Activated gamma-delta T cell treated with Interleukin-2 at 50 U/mL for 16 hours (primary cell): ENCODE measurements around the gene TMEM176A.

Experiments used
- DNase-seq: peaks from one replicate; pipeline ENCODE4 v3.0.0-alpha.2; 2020

Gene TMEM176A

DNA sequence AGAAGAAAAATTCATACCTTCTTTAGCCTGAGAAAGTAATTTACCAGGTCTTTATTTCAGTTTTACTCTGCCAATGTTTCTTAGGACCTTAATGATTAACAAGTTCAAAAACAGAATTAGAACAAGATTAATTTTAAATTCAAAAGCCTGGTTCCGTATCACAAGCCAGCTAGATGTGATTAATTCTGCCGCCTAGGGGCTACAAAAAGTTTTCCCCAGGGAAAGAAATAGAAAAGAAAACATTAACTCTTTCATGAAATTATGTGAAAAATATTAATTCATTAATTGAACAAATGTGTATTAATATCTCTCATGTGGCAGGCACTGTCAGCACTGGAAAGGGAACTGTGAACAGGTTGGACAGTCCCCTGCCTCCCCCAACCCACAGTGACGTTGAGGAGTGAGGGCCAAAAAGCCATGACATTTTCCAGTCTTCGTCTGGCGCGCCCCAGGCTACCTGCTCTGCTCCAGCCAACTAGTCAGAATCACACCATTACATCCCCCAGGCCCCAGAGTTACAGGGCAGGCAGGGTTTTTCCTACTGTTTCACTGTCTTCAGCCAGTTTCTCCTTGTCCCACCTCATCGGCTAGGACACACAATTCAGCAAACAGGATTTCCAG, 20.1 kb downstream of the TMEM176A start:
- no peak for DNase-seq

DNA sequence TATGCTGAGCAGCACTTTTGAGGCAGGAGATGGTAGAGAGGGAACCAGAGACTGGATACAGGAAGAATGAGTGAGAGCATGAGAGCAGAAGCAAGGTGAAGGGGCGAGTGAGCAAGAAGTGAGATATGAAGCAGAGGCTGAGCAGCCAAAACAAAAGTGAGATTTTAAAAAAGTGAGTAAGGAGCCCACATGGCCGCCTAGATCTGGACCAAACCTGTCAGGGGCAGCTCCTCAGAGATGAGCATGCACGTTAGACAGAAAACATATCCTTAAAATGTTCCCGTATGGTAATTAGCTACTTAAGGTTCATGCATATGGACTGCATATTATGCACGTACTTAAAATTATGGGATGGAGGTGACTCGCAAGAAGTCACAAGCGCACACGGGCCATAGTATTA, 22.5 kb downstream of the TMEM176A start:
- DNase-seq: no peak

DNA sequence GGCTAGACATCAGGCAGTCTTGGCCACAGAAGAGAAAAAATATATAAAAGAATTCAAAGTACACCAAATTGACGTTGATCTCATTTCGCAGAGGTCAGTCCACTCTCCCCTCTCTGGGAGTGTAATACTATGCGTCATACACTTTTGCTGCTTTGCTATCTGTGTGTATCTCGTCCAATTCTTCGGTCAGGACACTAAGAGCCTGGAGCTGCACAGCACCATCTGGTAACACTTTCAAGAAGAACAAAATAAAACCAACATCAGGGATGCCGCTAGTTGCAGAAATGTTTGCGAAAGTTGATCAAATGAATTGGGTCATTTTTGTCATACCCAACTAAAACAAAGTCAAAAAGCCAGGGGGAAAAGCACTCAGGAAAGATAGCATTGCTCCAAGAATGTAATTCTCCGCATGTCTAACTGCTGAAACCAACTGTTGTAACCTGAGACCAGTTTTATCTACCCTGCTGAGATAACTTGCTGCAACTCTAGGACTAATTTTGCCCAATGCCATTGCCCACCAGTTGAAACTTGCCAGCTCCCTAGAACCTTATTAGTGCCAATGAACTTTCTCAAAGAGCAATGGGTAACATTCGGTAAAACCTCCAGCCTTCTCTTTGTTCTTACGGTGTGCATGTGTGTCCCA, 23.0 kb downstream of the TMEM176A start:
- no peak for DNase-seq

DNA sequence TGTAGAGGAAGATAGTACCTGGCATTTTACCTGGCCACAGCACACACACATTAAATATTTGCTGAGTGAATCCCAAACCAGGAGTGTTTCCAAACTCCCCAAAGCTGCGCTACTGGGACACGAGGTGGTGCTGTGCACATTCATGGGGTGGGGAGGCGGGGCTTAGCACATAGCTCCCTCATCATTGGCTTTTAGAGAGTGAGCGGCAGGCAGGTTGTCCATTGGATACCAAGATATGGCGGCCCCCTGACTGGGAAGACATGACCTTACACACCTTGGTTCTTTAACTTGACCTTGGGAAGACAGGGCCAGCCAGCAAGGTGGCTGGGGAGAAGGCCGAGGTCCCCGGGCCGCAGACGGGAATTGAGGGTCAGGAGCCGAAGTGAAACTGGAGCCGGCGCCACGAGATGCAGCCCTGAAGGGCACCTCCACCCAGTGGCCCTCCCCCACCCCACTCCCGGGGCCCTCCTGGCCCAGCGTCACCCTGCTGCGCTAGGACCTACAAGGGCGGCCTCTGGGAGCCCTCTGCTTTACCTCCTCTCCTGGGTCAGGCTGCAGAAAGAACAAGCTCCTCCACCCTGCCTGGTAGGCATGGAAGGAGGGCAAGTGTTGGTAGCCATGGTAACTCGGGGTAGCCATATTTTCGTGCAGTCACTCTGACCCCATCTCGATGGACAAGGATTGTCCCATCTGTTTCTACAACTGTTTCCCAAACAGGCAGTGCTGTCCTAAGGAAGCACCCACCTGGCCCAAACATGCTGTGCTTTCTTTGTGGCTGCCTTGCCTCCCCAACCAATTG, 24.0 kb downstream of the TMEM176A start:
- DNase-seq: no peak

DNA sequence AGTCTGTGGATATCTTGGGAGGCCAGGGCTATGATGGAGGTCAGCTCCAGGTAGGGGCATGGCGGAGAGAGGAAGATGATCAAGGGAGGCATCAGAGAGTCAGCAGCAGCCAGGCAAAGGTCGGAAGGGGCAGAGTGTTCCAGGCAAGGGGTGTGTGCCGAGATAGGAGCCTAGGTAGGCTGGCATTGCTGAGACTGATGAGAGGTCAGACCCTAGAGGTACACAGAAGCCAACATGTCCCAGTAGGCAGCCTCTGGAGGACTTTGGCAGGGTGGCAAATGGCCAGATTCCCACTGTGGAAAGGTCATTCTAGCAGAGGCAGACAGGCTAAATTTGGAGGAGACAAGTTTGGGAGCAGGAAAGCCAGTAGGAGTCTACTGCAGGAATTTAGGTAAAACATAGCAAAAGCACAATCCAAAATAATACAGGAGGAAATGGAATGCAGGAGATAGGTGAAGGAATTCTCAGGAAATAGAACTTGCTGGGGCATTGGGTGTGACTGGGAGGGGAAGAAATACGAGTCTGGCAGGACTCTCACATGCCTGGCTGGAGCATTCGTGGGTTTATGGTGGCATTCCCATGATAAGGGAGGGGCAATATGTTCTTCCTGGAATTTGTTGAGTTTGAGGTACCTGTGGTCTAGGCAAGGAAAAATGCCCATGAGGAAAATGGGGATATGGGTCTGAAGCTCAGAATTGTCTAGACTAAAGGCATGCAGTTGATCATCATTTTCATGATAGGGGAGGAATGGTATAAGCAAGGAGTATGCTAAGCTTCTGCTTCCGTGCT, 25.7 kb downstream of the TMEM176A start:
- no peak for DNase-seq

DNA sequence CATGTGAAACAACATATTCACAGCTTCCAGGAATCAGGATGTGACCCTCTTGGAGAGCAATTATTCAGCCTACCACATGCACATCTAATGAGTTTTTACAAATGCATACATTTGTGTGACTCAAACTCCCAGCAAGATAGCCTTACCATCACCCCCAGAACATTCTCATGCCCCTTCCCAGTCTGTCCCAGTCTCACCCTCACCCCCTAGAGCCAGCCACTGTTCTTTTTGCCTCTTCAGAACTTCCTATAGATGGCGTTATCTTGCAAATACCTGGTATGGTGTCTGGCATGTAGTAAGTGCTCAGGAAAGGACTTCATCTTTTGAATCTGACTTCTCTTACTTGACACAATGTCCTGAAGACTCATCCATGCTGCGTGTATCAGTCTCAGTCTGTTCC, 27.8 kb downstream of the TMEM176A start:
- no peak for DNase-seq

DNA sequence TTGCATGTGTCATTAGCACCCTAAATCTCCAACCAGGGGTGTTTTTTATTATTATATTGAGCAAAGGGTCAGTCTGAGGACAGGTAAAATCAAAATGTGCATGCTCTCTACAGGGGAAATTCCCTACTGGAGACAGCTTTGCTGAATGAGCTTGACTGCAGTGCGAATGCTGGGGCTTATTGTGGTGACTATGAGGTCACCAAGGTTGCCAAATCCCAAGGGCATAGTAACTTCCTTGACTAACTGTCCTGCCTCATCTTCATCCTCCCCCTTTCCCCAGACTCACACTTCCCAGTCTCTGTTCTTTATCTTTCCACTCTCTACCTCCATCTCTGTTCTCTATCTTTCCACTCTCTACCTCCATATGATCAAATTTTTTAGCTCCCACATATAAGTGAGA, 28.9 kb downstream of the TMEM176A start:
- DNase-seq: no peak

DNA sequence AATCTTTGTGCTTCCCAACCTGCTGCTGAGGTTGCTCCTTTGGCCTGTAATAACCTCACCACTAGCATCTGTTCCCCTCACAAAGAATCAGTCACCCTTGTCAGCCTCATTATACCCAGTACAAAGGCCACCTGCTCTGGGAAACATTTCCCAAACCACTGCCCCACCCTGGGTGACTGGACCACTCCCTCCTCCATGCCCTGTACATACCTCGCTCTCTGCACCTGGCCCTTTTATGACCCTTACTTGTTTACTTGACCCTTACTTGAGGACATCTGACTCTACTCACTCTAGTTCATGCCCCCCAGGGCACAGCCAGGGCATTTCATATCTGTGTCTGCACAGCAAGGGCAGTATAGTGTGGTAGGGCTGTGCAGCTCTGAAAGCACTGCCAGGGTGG, 30.4 kb downstream of the TMEM176A start:
- no peak for DNase-seq

DNA sequence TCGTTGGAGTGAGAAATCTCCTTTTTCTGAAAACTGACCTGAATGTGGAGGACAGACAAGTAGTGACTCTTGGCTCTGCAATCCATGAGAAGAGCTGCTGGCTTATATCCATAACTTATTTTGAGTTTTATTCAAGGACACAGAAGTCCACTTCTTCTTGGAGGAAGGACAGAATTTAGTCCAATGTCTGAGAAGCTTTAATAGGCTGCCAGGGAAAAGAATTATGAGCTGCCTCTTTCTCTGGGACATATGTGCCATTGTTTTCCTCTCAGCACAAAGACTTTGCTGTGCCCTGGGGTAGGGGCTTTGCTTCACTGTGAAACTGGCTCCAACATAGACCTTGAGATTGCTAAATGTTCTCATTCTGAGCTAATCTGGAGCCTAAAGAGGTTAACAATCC, 31.3 kb downstream of the TMEM176A start:
- no peak for DNase-seq

DNA sequence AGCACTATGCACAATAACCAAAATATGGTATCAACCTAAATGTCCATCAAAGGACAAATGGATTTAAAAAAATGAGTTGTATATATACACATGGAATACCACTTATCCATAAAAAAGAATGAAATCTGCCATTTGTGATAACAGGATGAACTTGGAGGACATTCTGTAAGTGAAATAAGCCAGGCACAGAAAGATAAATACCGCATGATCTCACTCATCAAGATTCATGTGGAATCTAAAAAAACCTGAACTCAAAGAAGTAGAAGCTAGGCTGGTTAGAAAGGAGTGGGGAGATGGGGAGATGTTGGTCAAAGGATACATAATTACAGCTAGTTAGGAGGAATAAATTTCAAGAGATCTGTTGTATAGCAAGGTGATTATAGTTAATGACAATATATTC, 34.5 kb downstream of the TMEM176A start:
- DNase-seq: no peak

DNA sequence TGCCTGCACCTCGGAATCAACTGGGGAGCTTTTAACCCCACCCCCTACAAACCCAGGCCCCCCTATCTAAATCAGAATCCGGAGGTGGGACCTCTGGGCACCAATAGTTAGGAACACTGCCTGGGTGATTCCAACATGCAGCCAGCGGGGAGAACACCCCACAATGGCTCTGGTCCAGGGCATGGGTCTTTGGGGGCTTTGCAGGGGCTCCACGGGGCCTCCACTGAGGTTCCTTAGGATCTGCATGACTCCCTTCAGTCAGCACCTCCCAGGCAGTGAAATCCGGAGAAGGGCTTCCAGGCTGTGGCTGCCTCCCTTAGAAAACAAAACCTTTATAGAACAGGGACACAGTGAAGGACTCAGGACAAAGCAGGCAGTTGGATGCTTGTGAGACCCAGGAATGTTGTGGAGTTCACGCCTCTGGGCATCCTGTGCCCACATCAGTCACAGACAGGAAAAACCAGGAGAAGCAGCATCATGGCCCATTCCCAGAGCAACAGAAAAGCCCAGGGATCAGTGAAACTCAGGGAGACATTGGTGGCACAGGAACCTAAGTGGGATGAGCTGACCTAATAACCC, 35.2 kb downstream of the TMEM176A start:
- DNase-seq: no peak

DNA sequence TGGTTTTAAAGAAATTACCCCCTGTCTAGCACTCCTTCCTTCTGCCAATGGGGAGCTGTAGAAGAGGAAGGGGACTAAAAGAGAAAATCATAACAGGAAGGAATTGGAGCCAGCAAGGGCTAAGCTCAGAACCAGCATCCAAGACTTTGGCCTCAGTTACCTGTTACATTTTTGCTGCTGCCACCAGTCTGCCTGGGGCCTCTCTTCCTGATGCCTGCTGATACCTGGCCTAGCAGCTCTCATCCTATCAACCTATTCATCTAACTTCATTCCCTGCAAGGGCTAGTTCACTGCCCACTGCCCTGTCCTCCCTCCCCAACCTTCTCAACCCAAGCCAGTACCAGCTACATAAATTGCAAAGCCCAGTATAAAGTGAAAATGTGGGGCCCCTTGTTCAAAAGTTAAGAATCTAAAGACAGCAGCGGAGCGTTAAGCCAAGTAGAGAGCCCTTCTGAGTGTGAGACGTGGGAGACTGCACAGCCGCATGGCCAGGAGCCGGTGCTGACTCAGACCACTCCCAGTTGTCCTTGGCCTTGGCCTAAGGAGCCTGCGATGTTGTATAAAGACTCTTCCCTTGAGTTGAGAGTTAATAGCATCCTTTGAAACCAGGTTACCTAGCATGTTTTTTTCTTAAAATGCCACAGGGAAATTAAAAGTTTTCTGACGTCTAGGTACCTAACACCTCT, 38.5 kb downstream of the TMEM176A start:
- DNase-seq: no peak

DNA sequence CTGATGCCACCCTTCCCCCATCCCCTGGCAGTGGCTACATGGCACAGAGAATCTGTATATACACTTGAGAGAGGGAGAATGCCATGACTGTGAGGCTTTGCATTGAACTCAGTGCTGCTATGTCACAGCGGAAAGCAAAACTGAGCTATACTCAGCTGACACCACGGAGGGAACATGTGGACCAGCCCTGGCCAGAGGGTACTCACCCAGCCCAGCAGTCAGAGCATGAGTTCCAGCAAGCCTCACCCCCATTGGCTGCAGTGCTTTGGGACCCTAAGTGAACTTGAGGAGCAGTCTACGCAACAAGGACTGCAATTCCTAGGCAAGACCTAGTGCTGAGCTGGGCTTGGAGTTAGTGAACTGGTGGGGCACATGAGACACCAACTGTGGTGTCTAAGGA, 41.4 kb downstream of the TMEM176A start:
- DNase-seq: no peak

DNA sequence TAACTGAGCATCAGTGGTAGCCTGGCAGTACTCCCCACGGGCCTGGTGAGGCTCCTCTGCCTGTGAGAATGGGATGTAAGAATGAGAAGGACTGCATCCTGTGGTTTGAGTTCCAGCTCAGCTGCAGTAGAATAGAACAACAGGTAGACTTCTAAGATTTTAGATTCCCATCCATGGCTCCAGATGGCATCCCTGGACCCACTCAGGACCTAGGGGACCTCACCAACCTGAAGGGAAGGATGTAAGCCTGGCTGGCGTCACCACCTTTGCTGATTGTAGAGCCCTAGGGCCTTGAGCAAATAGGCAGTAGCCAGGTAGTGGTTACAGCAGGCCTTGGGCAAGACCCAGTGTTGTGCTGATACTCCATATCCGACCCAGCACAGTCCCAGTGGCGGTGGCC, 42.1 kb downstream of the TMEM176A start:
- DNase-seq: no peak

DNA sequence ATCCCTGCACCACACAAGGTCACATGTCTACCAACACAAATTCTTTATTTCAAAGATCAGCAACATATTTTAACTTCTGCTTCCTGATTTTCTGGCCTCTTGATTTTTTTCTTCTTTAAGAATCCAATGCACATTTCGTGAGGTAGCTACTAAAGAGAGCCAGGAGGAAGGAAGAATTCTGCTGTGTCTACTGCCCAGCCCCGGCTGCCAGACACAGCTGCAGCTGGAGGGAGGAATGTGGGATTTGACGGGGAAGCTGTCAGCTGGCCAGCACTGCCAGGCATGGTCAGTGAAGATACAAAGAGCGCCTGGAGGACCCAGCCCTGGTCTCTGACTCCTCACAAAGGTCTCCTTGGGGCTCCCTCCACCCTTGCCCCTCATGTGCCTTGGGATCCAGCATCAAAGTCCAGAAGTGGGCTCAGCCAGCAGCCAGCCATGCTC, 44.9 kb downstream of the TMEM176A start:
- DNase-seq: no peak

DNA sequence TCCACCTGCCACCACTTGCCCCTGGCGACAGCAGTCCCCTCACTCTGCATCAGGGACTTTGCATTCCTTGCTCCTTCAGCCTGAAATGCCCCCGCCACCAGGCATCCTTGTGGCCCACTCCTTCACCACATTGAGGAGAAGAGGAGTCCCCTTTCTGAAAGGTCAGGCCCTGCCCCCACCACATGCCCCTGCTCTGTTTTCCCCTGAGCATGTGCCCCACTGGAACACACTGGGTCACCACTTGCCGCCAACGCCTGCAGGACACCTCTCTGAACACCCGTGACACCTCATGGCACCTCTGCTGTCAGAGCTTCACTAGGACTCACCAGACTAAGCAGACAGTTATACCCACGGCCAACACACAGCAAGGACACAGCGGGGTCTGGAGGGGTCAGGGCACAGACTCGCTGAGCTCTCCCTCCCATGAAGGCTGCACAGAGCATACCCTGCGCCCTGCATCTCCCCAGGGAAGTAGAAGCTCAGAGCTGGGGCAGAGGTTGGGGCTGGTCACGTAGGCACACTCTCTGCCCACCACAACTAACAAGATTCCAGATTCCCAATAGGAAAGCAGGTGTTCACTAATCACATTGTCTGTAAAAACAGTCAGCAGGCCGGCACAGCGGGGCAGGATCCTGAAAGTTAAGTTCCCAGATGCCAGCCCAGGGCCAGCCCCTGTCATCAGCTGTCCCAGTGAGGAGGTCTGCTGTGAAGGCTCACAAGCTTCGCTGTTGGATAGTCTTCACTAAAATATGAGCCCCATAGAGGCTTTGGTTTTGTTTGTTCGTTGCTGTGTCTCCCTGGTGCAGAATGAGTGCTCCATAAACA, 45.9 kb downstream of the TMEM176A start:
- no peak for DNase-seq

DNA sequence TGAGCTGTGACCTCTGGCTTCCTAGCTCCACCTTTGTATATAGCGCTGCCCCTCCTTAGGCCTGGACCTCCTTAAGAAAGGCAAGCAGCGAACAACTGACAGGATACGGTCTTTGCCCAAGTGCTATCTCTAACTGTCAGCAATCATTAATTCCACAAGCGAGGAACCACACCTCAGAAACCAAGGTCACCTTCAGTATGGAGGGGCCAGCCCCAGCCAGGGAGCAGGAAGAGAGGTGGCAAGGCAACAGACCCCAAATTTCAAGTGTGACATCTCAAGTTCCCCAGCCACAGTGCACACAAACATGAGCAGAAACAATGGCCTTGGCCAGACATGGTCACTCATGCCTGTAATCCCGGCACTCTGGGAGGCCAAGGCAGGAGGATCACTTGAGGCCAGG, 47.0 kb downstream of the TMEM176A start:
- DNase-seq: no peak

DNA sequence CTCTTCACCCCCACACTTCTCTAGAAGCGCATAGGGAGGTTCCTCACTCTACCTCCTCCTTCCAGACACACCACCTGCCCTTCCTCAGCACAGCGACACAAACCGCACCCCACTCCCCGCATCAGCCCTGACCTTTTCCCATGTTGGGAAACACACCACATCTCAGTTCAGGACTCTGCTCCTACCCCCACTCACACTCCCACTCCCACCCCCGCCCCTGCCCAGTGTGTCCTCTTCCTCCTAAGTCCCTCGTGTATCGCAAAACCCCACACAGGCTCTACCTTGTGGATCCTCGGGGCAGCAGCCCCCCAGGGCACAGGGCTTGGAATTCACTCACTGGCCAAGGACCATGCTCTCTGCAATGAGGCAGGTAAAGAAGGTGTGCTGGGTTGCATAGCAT, 47.5 kb downstream of the TMEM176A start:
- DNase-seq: no peak

DNA sequence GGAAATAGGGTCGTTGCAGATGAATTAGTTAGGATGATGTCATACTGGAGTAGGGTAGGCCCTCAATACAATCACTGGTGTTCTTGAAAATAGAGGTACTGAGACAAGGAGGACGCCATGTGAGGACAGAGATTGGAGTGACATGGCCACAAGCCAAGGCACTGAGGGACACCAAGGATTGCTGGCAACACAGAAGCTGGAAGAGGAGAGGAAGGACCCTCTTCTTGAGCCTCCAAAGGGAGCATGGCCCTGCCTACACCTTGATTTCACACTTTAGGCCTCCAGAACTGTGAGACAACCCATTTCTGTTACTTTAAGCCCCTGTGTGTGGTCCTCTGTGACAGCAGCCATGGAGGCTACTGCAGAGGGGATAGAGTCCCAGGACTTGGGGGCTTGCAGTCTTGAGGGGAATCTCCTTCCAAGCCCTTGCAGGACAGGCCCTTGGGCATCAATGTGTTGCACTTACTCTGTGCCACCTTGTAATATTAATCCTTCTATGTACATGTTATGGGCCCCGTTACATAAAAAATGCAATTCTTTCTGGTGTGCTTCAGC, 48.1 kb downstream of the TMEM176A start:
- DNase-seq: no peak

DNA sequence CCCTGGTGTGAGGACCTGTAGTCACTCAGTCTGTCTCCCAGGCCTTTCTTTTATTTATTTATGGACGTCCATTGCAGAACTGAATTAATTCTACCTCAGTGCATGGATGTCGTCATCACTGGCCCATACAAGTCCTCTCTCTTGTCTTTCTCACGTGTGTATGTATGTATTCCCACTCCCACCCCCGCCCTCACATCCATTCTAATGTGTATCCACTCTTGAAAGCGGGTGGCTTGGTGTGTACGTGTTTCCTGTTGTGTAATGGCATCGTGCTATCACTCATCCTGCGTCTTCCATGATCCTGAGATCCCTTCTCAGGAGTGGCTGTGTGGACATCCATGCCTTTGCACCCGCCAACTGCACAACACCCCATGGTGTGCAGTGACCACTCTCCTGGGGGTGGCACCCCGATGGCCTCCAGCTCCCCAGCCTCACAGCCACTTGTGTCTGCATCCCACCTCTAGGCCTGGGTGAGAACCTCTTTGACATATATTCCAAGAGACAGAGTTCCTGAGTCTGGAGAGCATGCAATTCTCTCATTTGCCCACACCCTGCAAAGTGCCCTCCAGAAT, 48.7 kb downstream of the TMEM176A start:
- DNase-seq: no peak

DNA sequence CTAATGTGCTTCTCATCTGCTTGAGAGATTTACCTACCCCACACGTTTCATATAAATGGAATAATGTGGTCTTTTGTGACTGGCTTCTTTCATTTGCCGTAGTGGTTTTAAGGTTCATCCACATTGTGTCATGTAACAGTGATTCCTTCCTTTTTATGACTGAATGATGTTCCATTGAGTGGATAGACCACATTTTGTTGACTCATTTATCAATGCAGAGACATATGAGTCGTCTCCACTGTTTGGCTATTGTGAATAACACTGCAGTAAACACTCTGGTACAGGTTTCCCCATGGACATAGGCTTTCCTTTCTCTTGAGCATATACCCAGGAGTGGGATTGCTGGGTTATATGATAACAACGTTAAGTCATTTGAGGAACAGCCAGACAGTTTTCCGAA, 49.7 kb downstream of the TMEM176A start:
- no peak for DNase-seq
